MM.1S (cell line): ENCODE results near the gene SSH3.

Source experiments
- DNase-seq: peaks from one replicate; pipeline ENCODE4 v3.0.0-alpha.2; 2015
- H2AFZ ChIP-seq: fragments of 300-600 bp; sonication (generic); 2 replicates; pipeline ENCODE4 v1.6.0; 2016; ENCODE audit warnings: antibody characterized with exemption, low read length
- H3F3A ChIP-seq: fragments of 300-600 bp; sonication (generic); 2 replicates; pipeline ENCODE4 v1.6.1; 2016; ENCODE audit warnings: mild to moderate bottlenecking, antibody characterized with exemption, low read length, moderate library complexity, mixed read lengths; ENCODE audit not compliant: insufficient read depth
- H3K27ac ChIP-seq: fragments of 300-600 bp; sonication (generic); 2 replicates; pipeline ENCODE4 v1.5.1; 2016; ENCODE audit warnings: mild to moderate bottlenecking, low read length
- H3K27me3 ChIP-seq: fragments of 300-600 bp; sonication (generic); replicated peaks from 2 replicates; pipeline ENCODE4 v1.6.0; 2016; ENCODE audit warnings: low read length; ENCODE audit not compliant: insufficient read depth
- H3K36me3 ChIP-seq: fragments of 300-600 bp; sonication (generic); replicated peaks from 2 replicates; pipeline ENCODE4 v1.6.1; 2016; ENCODE audit warnings: mild to moderate bottlenecking, low read length, mixed read lengths; ENCODE audit not compliant: insufficient read depth
- H3K4me1 ChIP-seq: fragments of 300-600 bp; sonication (generic); 2 replicates; pipeline ENCODE4 v1.6.1; 2016; ENCODE audit warnings: low read length, mixed read lengths
- H3K4me2 ChIP-seq: fragments of 300-600 bp; sonication (generic); 2 replicates; pipeline ENCODE4 v1.6.0; 2016; ENCODE audit warnings: low read depth, low read length
- H3K4me3 ChIP-seq: fragments of 300-600 bp; sonication (generic); 2 replicates; pipeline ENCODE4 v1.5.1; 2016; ENCODE audit warnings: low read length, mixed read lengths
- H3K79me2 ChIP-seq: fragments of 300-600 bp; sonication (generic); 2 replicates; pipeline ENCODE4 v1.6.1; 2016; ENCODE audit warnings: mixed run types, low read length, mixed read lengths
- H3K9ac ChIP-seq: fragments of 300-600 bp; sonication (generic); 2 replicates; pipeline ENCODE4 v1.6.1; 2016; ENCODE audit warnings: low read length, mixed read lengths
- H3K9me2 ChIP-seq: fragments of 300-600 bp; sonication (generic); replicated peaks from 2 replicates; pipeline ENCODE4 v1.6.1; 2016; ENCODE audit warnings: mild to moderate bottlenecking, low read length, mixed read lengths; ENCODE audit not compliant: insufficient read depth
- H3K9me3 ChIP-seq: fragments of 300-600 bp; sonication (generic); replicated peaks from 2 replicates; pipeline ENCODE4 v1.6.1; 2016; ENCODE audit warnings: mild to moderate bottlenecking, low read length, mixed read lengths; ENCODE audit not compliant: insufficient read depth
- H4K20me1 ChIP-seq: fragments of 300-600 bp; sonication (generic); 2 replicates; pipeline ENCODE4 v1.6.1; 2016; ENCODE audit warnings: mild to moderate bottlenecking, low read length, moderate library complexity, mixed read lengths; ENCODE audit not compliant: insufficient read depth
- EZH2 ChIP-seq: fragments of 300-600 bp; sonication (generic); optimal IDR thresholded peaks from 2 replicates; pipeline ENCODE3; 2017; ENCODE audit warnings: low read depth, mild to moderate bottlenecking, antibody characterized with exemption, low read length, mixed read lengths
- EZH2phosphoT487 ChIP-seq: fragments of 300-600 bp; sonication (generic); IDR thresholded peaks from 2 replicates; pipeline ENCODE4 v1.6.1; 2018; ENCODE audit warnings: antibody characterized with exemption, low read length
- TF ChIP-seq, protein P1 (sequence below): fragments of 300-600 bp; sonication (generic); IDR thresholded peaks from 2 replicates; pipeline ENCODE4 v1.5.1; 2016; ENCODE audit warnings: antibody characterized with exemption, low read length, mixed read lengths

Gene SSH3

DNA sequence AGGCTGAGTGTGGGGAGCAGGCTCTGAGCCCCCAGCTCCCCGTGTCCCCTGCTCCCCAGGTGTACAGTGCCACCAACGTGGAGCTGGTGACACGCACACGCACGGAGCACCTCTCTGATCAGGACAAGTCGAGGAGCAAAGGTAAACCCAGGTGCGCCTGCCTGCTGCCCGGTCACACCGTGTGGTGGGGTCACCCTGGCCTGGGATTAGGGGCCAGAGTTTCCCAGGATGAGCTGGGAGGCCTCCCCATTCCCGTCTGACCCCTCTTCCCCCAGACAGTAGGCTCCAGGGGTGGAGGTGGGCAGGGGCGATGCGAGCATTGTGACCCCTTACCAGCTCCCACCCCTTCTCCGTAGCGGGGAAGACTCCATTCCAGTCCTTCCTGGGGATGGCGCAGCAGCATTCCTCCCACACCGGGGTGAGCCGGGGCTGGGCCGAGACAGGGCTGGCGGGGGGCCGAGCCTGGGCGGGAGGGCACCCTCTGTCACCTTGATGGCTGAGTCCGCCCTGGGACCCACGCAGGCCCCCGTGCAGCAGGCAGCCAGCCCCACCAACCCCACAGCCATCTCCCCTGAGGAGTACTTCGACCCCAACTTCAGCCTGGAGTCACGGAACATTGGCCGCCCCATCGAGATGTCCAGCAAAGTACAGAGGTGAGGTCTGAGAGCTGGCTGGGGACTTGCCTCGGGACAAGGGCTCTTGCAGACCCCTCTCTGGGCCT, 3.7 kb upstream of the SSH3 start:
- H3K36me3 ChIP-seq = peaks cover 5% of the 10 kb centered on the region; the same call in 1 of the 2 replicates

DNA sequence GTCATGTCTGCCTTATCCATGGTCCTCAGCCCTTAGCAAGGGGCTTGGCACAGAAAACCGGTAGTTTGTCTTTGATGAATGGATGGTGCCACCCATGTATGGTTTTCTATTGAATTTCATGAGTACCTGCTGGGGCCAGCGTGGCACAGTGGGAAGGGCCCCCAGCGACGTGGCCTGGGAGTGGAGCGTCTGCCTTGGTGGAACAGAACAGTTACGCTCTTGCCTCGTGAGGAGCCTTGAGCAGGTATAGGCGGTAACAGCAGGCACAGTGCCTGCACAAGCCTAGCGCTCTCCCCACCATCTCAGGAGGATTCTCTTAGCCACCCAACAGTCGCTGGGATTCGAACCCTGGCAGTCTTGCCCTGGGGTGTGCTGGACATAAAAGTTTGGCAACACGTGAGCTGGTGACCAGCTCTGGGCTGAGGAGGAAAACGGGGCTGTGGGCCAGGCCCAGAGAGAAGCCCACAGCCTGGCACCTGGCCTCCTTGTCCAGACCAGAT, 3.0 kb upstream of the SSH3 start:
- H3K4me3 ChIP-seq = no peak overlapping the region
- peaks cover 5% of the 10 kb centered on the region; the same call in 1 of the 2 replicates for H3K36me3 ChIP-seq
- no peak overlapping the region for H2AFZ ChIP-seq
- no peak overlapping the region for H3K4me2 ChIP-seq
- no peaks in the 10 kb centered on the region for H3K4me1 ChIP-seq
- no peaks in the 10 kb centered on the region for H3K79me2 ChIP-seq
- H3K27me3 ChIP-seq = no peaks in the 10 kb centered on the region
- DNase-seq = no peak
- no peaks in the 10 kb centered on the region for H3F3A ChIP-seq
- no peak overlapping the region for H3K27ac ChIP-seq
- no peak overlapping the region for H3K9ac ChIP-seq
- H3K9me2 ChIP-seq = no peaks in the 10 kb centered on the region
- H3K9me3 ChIP-seq = no peaks in the 10 kb centered on the region
- TF ChIP-seq EZH2 (no peak), EZH2phosphoT487 (no peak)
- TF ChIP-seq, protein P1, sequence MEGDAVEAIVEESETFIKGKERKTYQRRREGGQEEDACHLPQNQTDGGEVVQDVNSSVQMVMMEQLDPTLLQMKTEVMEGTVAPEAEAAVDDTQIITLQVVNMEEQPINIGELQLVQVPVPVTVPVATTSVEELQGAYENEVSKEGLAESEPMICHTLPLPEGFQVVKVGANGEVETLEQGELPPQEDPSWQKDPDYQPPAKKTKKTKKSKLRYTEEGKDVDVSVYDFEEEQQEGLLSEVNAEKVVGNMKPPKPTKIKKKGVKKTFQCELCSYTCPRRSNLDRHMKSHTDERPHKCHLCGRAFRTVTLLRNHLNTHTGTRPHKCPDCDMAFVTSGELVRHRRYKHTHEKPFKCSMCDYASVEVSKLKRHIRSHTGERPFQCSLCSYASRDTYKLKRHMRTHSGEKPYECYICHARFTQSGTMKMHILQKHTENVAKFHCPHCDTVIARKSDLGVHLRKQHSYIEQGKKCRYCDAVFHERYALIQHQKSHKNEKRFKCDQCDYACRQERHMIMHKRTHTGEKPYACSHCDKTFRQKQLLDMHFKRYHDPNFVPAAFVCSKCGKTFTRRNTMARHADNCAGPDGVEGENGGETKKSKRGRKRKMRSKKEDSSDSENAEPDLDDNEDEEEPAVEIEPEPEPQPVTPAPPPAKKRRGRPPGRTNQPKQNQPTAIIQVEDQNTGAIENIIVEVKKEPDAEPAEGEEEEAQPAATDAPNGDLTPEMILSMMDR = no peak
- H4K20me1 ChIP-seq = no peaks in the 10 kb centered on the region

More for the DNA sequence above, 3.7 kb upstream of the SSH3 start:
- Histone ChIP-seq H3K9me3 (no peaks in the 10 kb centered on the region), H3K27me3 (no peaks in the 10 kb centered on the region), H3K4me2 (no peak overlapping the region), H3K4me1 (no peaks in the 10 kb centered on the region), H2AFZ (no peak overlapping the region), H3K27ac (no peak overlapping the region), H3F3A (no peaks in the 10 kb centered on the region), H3K9ac (no peak overlapping the region), H3K79me2 (no peaks in the 10 kb centered on the region), H3K9me2 (no peaks in the 10 kb centered on the region), H4K20me1 (no peaks in the 10 kb centered on the region), H3K4me3 (no peak overlapping the region)
- DNase-seq = no peak
- TF ChIP-seq, protein P1 = no peak
- TF ChIP-seq EZH2phosphoT487 (no peak), EZH2 (no peak)

DNA sequence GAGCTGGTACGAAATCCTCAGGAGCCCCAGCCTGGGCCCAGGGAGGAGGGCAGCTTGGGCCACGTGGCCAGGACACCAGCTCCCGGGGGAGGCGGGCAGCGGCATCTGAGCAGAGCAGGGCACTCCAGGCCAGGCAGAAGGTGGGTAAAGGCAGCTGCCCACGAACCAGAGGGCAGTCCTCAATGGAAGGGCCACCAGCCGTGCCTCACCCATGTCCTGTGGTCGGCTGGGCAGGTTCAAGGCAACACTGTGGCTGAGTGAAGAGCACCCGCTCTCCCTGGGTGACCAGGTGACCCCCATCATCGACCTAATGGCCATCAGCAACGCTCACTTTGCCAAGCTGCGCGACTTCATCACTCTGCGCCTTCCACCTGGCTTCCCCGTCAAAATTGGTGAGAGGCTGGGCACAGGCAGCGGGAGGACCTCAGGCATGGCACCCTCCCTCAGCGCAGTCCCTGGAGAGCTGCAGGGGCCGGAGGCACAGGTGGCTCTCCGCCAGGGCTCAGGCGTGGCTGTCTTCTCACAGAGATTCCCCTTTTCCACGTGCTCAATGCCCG, 2.5 kb upstream of the SSH3 start:
- TF ChIP-seq, protein P1 = no peak
- TF ChIP-seq EZH2phosphoT487 (no peak), EZH2 (no peak)
- no peak for DNase-seq
- no peak overlapping the region for H3K4me3 ChIP-seq
- no peak overlapping the region for H3K9ac ChIP-seq
- no peak overlapping the region for H3K27ac ChIP-seq
- no peaks in the 10 kb centered on the region for H3K4me1 ChIP-seq
- no peaks in the 10 kb centered on the region for H3K9me3 ChIP-seq
- H3K27me3 ChIP-seq = no peaks in the 10 kb centered on the region
- H3K4me2 ChIP-seq = no peak overlapping the region
- H3F3A ChIP-seq = no peaks in the 10 kb centered on the region
- H4K20me1 ChIP-seq = no peaks in the 10 kb centered on the region
- H2AFZ ChIP-seq = no peak overlapping the region
- H3K9me2 ChIP-seq = no peaks in the 10 kb centered on the region
- peaks cover 5% of the 10 kb centered on the region; the same call in 1 of the 2 replicates for H3K36me3 ChIP-seq
- no peaks in the 10 kb centered on the region for H3K79me2 ChIP-seq
